ENCODE data around the gene FXYD6.

DNA sequence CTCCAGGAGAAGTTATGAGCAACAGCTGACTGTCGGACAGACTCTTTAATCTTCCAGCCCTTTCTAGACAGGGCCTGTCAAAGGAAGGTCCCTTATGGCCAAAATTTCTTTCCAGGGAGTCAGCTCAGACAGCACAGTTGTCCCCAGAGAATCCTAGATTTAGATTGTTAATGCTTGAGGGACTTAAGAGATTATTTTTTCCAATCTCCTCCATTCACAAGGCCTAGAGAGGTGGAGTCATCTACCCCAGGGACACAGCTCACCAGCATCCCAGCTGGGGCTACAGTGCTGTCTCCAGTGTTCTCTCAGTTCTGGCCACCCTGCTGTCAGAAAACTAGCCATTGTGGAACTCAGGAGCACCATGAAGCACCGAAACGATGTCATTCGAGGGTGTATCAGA, 87.2 kb downstream of the FXYD6 start:
- no peak for TF ChIP-seq EZH2 (IDR thresholded peaks at IDR 0.05)
- TF ChIP-seq POLR2AphosphoS5 (IDR thresholded peaks at IDR 0.05; ENCODE audit: borderline replicate concordance, low read depth, low read length), result no peak
